ENCODE results near the gene ATP11C.

The ATP11C gene

DNA sequence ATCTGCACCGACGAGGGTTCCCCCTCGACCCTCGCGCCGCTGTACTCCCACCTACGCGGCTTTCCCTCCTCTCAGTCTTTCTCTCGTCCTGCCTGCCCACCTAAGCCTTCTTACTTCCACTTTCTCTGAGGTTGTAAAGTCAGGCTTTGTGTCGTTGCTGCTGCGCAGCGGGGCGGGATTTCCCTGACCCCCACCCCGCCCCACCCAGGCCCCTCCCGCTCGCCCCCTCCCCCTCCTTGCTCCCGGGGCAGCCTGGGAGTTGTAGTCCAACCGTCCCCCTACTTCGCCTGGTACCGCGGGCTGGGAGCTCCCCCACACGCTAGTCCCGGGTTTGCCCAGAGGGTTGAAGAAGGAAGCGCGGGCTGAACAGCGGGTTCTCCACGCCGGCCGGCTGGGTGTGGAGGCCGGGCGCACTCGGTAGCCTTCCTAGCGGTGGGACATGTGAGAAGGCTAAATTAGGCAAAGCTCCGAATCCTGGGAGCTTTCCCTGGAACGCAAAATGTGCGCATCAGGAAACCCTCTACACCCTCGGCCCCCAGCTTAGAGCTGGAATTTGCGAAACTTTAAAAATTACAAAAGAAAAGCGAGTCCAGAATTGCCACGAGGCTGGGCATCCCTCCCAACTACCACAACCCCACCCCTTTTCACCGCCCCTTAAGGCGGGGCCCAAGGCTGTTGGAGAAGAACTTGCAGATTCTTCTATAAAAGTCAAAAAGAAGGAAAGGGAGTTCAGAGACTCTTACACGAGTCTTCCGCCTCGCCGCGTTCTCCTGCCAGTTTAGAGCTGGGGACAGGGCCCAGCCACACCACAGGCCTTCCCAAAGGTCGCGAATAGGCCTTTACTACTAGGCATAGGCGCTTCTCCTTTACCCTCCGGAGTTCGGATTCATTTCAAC is at the start of gene ATP11C:
ATP11C (minus strand) TSS at position 153 of the 896 bp plus-strand sequence. CDS start 1,011 bp downstream, outside the sequence.
- ChIA-PET CTCF (interaction anchor here (0.8 kb wide), 1 partner anchor 12 kb away, joined by 3 read pairs; no protein-coding TSS in a partner anchor), POLR2A (interaction anchor here (0.5 to 1.0 kb wide), 3 partner anchors 45 to 240 kb away, joined by 3 to 6 read pairs (median 3); no protein-coding TSS in a partner anchor)
- DNase-seq (ENCODE audit: extremely low spot score), result peak; percentile 83
- peak; percentile 43 for TF ChIP-seq CTCF (IDR thresholded peaks at IDR 0.05; ENCODE audit: control extremely low read depth, extremely low read depth, low read depth, missing control alignments)

DNA sequence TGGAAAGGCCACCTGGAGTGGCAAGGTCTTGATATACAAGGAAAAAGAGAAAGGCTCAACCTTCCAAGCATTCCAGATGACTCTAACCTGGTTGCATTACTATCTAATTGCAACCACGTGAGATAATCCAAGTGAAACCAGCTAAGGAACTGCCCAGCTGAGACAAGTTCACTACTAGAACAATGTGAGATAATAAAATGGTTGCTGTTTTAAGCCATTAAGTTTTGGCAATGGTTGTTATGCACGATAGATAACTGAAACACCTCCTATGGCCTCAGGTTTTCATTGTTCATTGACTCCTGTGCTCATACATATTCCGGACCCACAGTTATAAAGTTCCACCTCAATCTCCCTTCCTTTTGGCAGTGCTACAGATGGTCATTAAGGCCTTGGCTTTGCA is 41.6 kb upstream of the ATP11C start:
- DNase-seq (ENCODE audit: extremely low spot score), result no peak
- no peak for TF ChIP-seq CTCF (IDR thresholded peaks at IDR 0.05; ENCODE audit: control extremely low read depth, extremely low read depth, low read depth, missing control alignments)
- ChIA-PET CTCF (no interaction called here), POLR2A (no interaction called here)

DNA sequence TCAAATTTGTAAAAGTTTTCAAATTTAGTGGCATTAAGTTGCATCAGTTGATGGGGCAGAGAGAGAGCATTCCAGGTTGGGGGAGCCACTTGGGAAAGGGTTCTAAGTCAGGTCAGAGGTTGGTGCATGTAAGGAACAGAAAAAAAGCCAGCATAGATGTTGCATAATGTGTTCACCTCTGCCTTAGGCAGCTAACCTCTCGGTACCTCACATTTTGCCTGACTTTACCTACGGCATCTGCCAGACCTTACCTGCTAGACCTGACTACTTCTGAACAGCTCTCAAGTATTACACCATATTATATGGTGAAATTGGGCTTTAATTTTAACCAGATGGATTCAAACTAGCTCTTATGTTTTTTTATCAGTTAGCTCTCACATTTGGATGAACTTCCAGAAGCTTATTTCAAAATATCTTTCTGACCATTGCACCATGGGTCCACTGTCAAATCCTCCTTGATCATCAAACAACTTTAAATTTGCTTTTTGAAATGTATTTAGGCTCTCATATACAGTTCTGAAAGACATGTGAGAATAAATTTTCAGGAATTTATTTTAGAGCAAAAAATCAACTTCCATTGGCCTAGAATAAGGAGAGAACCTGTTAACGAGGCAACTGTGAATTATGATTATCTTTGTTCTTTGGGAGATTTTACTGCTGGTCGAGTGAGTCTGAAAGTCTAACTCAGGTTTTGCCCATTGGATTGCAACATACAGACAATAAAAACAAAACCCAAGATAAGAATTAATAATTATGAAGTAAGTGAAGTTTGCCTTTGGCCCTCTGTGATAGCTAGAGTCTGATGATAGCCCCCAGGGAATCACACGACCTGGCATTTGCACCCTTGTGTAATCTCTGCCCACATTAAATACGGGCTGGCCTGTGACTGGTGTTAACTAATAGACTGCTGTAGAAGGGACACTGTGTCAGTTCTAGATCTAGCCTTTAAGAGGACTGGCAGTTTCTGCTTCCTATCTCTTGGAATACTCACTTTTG is 40.1 kb upstream of the ATP11C start:
- CTCF ChIA-PET, result interaction anchor here (1.3 kb wide), 1 partner anchor 36 kb away, joined by 3 read pairs; no protein-coding TSS in a partner anchor
- POLR2A ChIA-PET, result no interaction called here
- no peak for TF ChIP-seq CTCF (IDR thresholded peaks at IDR 0.05; ENCODE audit: control extremely low read depth, extremely low read depth, low read depth, missing control alignments)
- DNase-seq (ENCODE audit: extremely low spot score), result no peak

DNA sequence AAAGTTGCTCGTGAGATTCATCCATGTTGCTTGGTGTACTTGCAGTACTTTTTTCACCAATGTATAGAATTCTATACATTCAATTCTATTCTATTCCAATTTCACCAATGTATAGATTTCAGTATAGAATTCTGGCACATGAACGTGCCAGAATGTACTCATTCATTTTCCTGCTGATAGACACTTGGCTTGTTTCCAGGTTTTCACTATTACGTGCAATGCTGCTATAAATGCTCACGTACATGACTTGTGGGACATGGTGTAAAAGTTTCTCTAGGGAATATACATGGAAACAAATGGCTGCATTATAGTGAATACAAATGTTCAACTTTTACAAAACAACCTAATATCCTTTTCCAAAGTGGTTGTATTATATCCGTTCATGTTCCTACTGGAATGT is 39.3 kb upstream of the ATP11C start:
- CTCF ChIA-PET, result no interaction called here

DNA sequence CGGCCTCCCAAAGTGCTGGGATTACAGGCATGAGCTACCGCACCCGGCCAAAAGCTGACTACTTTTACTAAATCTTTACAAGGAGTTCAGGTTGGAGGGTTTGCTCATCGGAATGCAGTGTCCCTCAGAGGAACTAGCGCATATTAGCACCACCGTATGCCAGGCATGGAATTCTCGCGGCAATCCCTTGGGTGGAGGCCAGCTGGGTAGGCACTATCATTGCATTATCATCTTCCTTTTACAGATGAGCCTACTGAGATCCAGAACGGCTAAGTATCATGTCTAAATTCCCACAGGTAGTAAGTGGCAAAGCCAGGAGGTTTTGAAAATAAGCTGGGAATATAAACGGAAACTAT is 38.5 kb upstream of the ATP11C start:
- TF ChIP-seq CTCF (IDR thresholded peaks at IDR 0.05; ENCODE audit: control extremely low read depth, extremely low read depth, low read depth, missing control alignments), result no peak
- no peak for DNase-seq (ENCODE audit: extremely low spot score)
- ChIA-PET CTCF (no interaction called here), POLR2A (no interaction called here)

More for the DNA sequence above, 39.3 kb upstream of the ATP11C start:
- TF ChIP-seq CTCF (IDR thresholded peaks at IDR 0.05; ENCODE audit: control extremely low read depth, extremely low read depth, low read depth, missing control alignments), result no peak
- DNase-seq (ENCODE audit: extremely low spot score), result no peak
- POLR2A ChIA-PET, result no interaction called here

- DNase-seq (ENCODE audit: extremely low spot score), result no peak
- TF ChIP-seq CTCF (IDR thresholded peaks at IDR 0.05; ENCODE audit: control extremely low read depth, extremely low read depth, low read depth, missing control alignments), result no peak
- CTCF ChIA-PET, result no interaction called here
- POLR2A ChIA-PET, result no interaction called here
These were observed 36.4 kb upstream of the ATP11C start for GRCh38 chrX:139969286-139969685.

All from GM10248 (cell line).